Ascending aorta (tissue), 2 donors: ENCODE results near the gene MARCHF3. TPM values are rescaled to one million over a fixed set of nuclear protein-coding genes. Genes with fewer than 3 reads are reported as not detected.
"Not testable (repeated sequence)": the region's sequence is repeated elsewhere in the genome, so short reads cannot be mapped to it uniquely, and the experiment has no call there.

Experiments
- DNase-seq, 2 donors: peaks; one replicate each; pipeline ENCODE4 v3.0.0-alpha.2; 2019; ENCODE audit warnings: low spot score in 2 of 2
- H3K27ac ChIP-seq, 2 donors: fragments of 200-600 bp; sonication (generic); one replicate each; pipeline ENCODE4 v1.5.1; 2016 to 2017; ENCODE audit warnings: mild to moderate bottlenecking in 1 of 2
- H3K27me3 ChIP-seq: fragments of 200-600 bp; sonication (generic); one replicate; pipeline ENCODE4 v1.5.1; 2017
- H3K36me3 ChIP-seq, 2 donors: fragments of 200-600 bp; sonication (generic); one replicate each; pipeline ENCODE4 v1.5.1; 2016
- H3K4me1 ChIP-seq, 2 donors: fragments of 200-600 bp; sonication (generic); one replicate each; pipeline ENCODE4 v1.5.1; 2016 to 2017; ENCODE audit warnings: mild to moderate bottlenecking in 1 of 2
- H3K4me3 ChIP-seq, 2 donors: fragments of 200-600 bp; sonication (generic); one replicate each; pipeline ENCODE4 v1.5.1; 2016 to 2017; ENCODE audit warnings: mild to moderate bottlenecking in 1 of 2
- H3K9me3 ChIP-seq, 2 donors: fragments of 200-600 bp; sonication (generic); one replicate each; pipeline ENCODE4 v1.5.1; 2016
- intact Hi-C: fragments of 100-400 bp; cut with DNase I; formaldehyde crosslinking; loops from one replicate; pipeline ENCODE4 v1.15.1; 2023
- total RNA-seq: library from RNA; depleted of rRNA; stranded (reverse); fragments of >200 nt; gene quantifications from one replicate; pipeline ENCODE4 v1.1.0, GENCODE V29; 2016
- TF ChIP-seq, protein P1 (sequence below), 3 experiments: fragments of 200-600 bp in 2 of 3; fragments of 450-650 bp in 1 of 3; sonication (generic) in 2 of 3; IDR thresholded peaks; one replicate each; pipeline ENCODE4 v1.5.1; 2016 to 2019; ENCODE audit warnings: antibody characterized with exemption in 3 of 3, mild to moderate bottlenecking in 1 of 3, moderate library complexity in 1 of 3

MARCHF3 gene
- total RNA-seq, 1 donor from 2014 or later: 22.6 TPM

- no peaks in the 10 kb centered on the region for H3K9me3 ChIP-seq
- no peak overlapping the region for H3K4me3 ChIP-seq
- H3K27ac ChIP-seq: no peak overlapping the region
- no peak for DNase-seq
- H3K4me1 ChIP-seq: peaks cover 0 to 4% of the 10 kb centered on the region in 2 donors
- H3K27me3 ChIP-seq: no peaks in the 10 kb centered on the region
- no peaks in the 10 kb centered on the region for H3K36me3 ChIP-seq
- TF ChIP-seq, protein P1, sequence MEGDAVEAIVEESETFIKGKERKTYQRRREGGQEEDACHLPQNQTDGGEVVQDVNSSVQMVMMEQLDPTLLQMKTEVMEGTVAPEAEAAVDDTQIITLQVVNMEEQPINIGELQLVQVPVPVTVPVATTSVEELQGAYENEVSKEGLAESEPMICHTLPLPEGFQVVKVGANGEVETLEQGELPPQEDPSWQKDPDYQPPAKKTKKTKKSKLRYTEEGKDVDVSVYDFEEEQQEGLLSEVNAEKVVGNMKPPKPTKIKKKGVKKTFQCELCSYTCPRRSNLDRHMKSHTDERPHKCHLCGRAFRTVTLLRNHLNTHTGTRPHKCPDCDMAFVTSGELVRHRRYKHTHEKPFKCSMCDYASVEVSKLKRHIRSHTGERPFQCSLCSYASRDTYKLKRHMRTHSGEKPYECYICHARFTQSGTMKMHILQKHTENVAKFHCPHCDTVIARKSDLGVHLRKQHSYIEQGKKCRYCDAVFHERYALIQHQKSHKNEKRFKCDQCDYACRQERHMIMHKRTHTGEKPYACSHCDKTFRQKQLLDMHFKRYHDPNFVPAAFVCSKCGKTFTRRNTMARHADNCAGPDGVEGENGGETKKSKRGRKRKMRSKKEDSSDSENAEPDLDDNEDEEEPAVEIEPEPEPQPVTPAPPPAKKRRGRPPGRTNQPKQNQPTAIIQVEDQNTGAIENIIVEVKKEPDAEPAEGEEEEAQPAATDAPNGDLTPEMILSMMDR (IDR thresholded peaks at IDR 0.05): no peak
- intact Hi-C loops: no loop called here
Observed at GRCh38 chr5:127024821-127025220, 5.5 kb downstream of the MARCHF3 start.

GRCh38 chr5:127023552-127024191 is 6.7 kb downstream of the MARCHF3 start:
- H3K27ac ChIP-seq, intact Hi-C loops, H3K36me3 ChIP-seq, H3K4me1 ChIP-seq, H3K4me3 ChIP-seq, H3K27me3 ChIP-seq, DNase-seq, H3K9me3 ChIP-seq: not testable (repeated sequence)

- H3K27me3 ChIP-seq: no peaks in the 10 kb centered on the region
- no peak for DNase-seq
- H3K27ac ChIP-seq: no peak overlapping the region
- H3K4me3 ChIP-seq: no peak overlapping the region
- no peaks in the 10 kb centered on the region for H3K4me1 ChIP-seq
- intact Hi-C loops: no loop called here
- no peaks in the 10 kb centered on the region for H3K36me3 ChIP-seq
- TF ChIP-seq, protein P1 (IDR thresholded peaks at IDR 0.05): no peak
- H3K9me3 ChIP-seq: no peaks in the 10 kb centered on the region
Observed at GRCh38 chr5:127022846-127023245, 7.5 kb downstream of the MARCHF3 start.

DNA sequence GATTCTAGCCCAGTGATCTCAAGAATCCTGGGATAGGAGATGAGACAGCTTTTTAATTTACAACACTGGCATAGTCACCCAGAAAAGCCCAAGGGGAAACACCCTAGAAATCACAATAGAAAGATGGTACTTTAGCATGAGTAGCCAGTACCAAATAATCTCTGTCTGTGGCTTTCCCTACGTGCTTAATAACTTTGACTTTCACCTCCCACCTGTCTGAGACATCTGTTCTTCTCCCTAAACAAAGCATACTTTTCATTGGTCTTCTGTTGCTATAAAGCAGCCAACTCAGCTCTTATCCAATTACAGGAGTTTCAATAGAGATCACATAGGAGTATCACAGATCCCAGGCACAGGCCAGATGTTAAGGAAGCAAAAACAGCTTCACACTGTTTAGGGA is 10.4 kb downstream of the MARCHF3 start:
- Histone ChIP-seq H3K4me1 (no peaks in the 10 kb centered on the region), H3K9me3 (no peaks in the 10 kb centered on the region), H3K27me3 (no peaks in the 10 kb centered on the region), H3K4me3 (no peak overlapping the region), H3K36me3 (no peaks in the 10 kb centered on the region), H3K27ac (no peak overlapping the region)
- no peak for DNase-seq
- intact Hi-C loops: no loop called here
- TF ChIP-seq, protein P1 (IDR thresholded peaks at IDR 0.05): no peak

DNA sequence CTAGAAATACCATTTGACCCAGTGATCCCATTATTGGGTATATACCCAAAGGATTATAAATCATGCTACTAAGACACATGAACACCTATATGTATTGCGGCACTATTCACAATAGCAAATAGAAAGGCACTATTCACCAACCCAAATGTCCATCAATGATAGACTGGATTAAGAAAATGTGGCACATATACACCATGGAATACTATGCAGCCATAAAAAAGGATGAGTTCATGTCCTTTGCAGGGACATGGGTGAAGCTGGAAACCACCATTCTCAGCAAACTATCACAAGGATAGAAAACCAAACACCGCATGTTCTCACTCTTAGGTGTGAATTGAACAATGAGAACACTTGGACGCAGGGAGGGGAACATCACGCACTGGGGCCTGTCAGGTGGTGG is 13.6 kb downstream of the MARCHF3 start:
- intact Hi-C loops, H3K27ac ChIP-seq, H3K4me1 ChIP-seq, H3K27me3 ChIP-seq, H3K36me3 ChIP-seq, H3K9me3 ChIP-seq, H3K4me3 ChIP-seq, DNase-seq: not testable (repeated sequence)

- H3K27me3 ChIP-seq: no peaks in the 10 kb centered on the region
- no peak for DNase-seq
- no peaks in the 10 kb centered on the region for H3K9me3 ChIP-seq
- no peaks in the 10 kb centered on the region for H3K36me3 ChIP-seq
- H3K27ac ChIP-seq: no peak overlapping the region
- H3K4me3 ChIP-seq: no peak overlapping the region
- intact Hi-C loops: no loop called here
- TF ChIP-seq, protein P1 (IDR thresholded peaks at IDR 0.05): no peak
- no peaks in the 10 kb centered on the region for H3K4me1 ChIP-seq
Observed at GRCh38 chr5:127015716-127016115, 14.6 kb downstream of the MARCHF3 start.

- Histone ChIP-seq H3K4me1 (no peaks in the 10 kb centered on the region), H3K36me3 (no peaks in the 10 kb centered on the region), H3K27me3 (no peaks in the 10 kb centered on the region), H3K9me3 (no peaks in the 10 kb centered on the region), H3K27ac (no peak overlapping the region), H3K4me3 (no peak overlapping the region)
- intact Hi-C loops: no loop called here
- TF ChIP-seq, protein P1 (IDR thresholded peaks at IDR 0.05): no peak
- DNase-seq: no peak
Observed at GRCh38 chr5:127014573-127014972, 15.8 kb downstream of the MARCHF3 start.
